Stimulated activated CD4-positive, alpha-beta T cell treated with anti-CD3 and anti-CD28 coated beads, Interleukin-15, amount 100 ng/mL, for 1 hour (primary cell): Measurements from ENCODE around the gene GTF2A1.
"Not testable (repeated sequence)": the region's sequence is repeated elsewhere in the genome, so short reads cannot be mapped to it uniquely, and the experiment has no call there.

Experiments
- DNase-seq, 2 donors: peaks; one replicate each; pipeline ENCODE4 v3.0.0-alpha.2; 2020; ENCODE audit warnings: low read depth in 1 of 2, low spot score in 1 of 2

Gene GTF2A1

GRCh38 chr14:81220830-81221578 lies at the start of gene GTF2A1:
Gene GTF2A1, minus strand, starts transcription at chr14:81220959. Its CDS starts 441 bp downstream, at chr14:81220518.
- DNase-seq, result peak; percentile 89 to 90

GRCh38 chr14:81269979-81270375 lies 49.2 kb upstream of the GTF2A1 start:
- DNase-seq, result no peak

GRCh38 chr14:81269100-81269978 lies 48.6 kb upstream of the GTF2A1 start:
- DNase-seq, result no peak

- no peak for DNase-seq
These were observed 47.3 kb upstream of the GTF2A1 start for GRCh38 chr14:81268016-81268416.

GRCh38 chr14:81265636-81266169 lies 44.9 kb upstream of the GTF2A1 start:
- no peak for DNase-seq

- DNase-seq, result no peak
These were observed 43.9 kb upstream of the GTF2A1 start for GRCh38 chr14:81264671-81265070.

GRCh38 chr14:81263777-81264410 lies 43.1 kb upstream of the GTF2A1 start:
- DNase-seq, result no peak

GRCh38 chr14:81261176-81261575 lies 40.4 kb upstream of the GTF2A1 start:
- DNase-seq, result no peak

GRCh38 chr14:81260732-81261131 lies 40.0 kb upstream of the GTF2A1 start:
- no peak for DNase-seq

- DNase-seq, result no peak
These were observed 35.7 kb upstream of the GTF2A1 start for GRCh38 chr14:81256289-81256960.

GRCh38 chr14:81252278-81252677 lies 31.5 kb upstream of the GTF2A1 start:
- DNase-seq, result no peak

- DNase-seq, result no peak
These were observed 26.6 kb upstream of the GTF2A1 start for GRCh38 chr14:81247271-81247766.

GRCh38 chr14:81246461-81247270 lies 25.9 kb upstream of the GTF2A1 start:
- DNase-seq, result no peak

- no peak for DNase-seq
These were observed 25.0 kb upstream of the GTF2A1 start for GRCh38 chr14:81245771-81246170.

- not testable (repeated sequence) for DNase-seq
These were observed 23.7 kb upstream of the GTF2A1 start for GRCh38 chr14:81244431-81244830.

- DNase-seq, result no peak
These were observed 22.7 kb upstream of the GTF2A1 start for GRCh38 chr14:81243499-81243898.

GRCh38 chr14:81236849-81237248 lies 16.1 kb upstream of the GTF2A1 start:
- not testable (repeated sequence) for DNase-seq

GRCh38 chr14:81236138-81236537 lies 15.4 kb upstream of the GTF2A1 start:
- no peak for DNase-seq

- no peak for DNase-seq
These were observed 14.3 kb upstream of the GTF2A1 start for GRCh38 chr14:81235096-81235495.

- DNase-seq, result no peak
These were observed 13.5 kb upstream of the GTF2A1 start for GRCh38 chr14:81234278-81234677.
